RWPE2 (cell line): ENCODE results near the gene CLCNKB.

Source experiments
- ATAC-seq: fragments of 200-7000 bp; cut with Tn5 transposase; 3 replicates; pipeline ENCODE4 v1.9.1; 2021; ENCODE audit warnings: low read depth
- DNase-seq: peaks from one replicate; pipeline ENCODE4 v3.0.0-alpha.2; 2020; ENCODE audit warnings: low spot score
- H3K27ac ChIP-seq: fragments of 450-650 bp; 2 replicates; pipeline ENCODE4 v1.5.1; 2017; ENCODE audit warnings: mild to moderate bottlenecking; ENCODE audit not compliant: poor library complexity, severe bottlenecking
- H3K27me3 ChIP-seq: fragments of 250-450 bp; sonication (Bioruptor Pico); 2 replicates; pipeline ENCODE4 v1.5.1; 2021; ENCODE audit warnings: mild to moderate bottlenecking, moderate library complexity; ENCODE audit not compliant: insufficient read depth, poor library complexity, severe bottlenecking
- H3K36me3 ChIP-seq: fragments of 250-450 bp; sonication (Bioruptor Pico); 2 replicates; pipeline ENCODE4 v1.5.1; 2020; ENCODE audit warnings: low read depth, mild to moderate bottlenecking, moderate library complexity
- H3K4me1 ChIP-seq: fragments of 250-450 bp; sonication (Bioruptor Pico); 2 replicates; pipeline ENCODE4 v1.5.1; 2021; ENCODE audit warnings: mild to moderate bottlenecking, moderate library complexity; ENCODE audit not compliant: insufficient read depth, poor library complexity, severe bottlenecking
- H3K4me3 ChIP-seq: fragments of 250-450 bp; sonication (Bioruptor Pico); 2 replicates; pipeline ENCODE4 v1.5.1; 2021; ENCODE audit warnings: mild to moderate bottlenecking, moderate library complexity; ENCODE audit not compliant: severe bottlenecking
- H3K9me3 ChIP-seq: fragments of 250-450 bp; sonication (Bioruptor Pico); 2 replicates; pipeline ENCODE4 v1.5.1; 2021; ENCODE audit warnings: mild to moderate bottlenecking, moderate library complexity; ENCODE audit not compliant: severe bottlenecking
- CTCF ChIP-seq: fragments of 450-650 bp; IDR thresholded peaks from one replicate; pipeline ENCODE4 v1.5.1; 2017; ENCODE audit warnings: mild to moderate bottlenecking, moderate library complexity; ENCODE audit not compliant: poor library complexity, severe bottlenecking

The CLCNKB gene

GRCh38 chr1:16092097-16092922 is 48.7 kb downstream of the CLCNKB start:
- ATAC-seq (no peak), DNase-seq (no peak)
- Histone ChIP-seq H3K4me3 (no peak overlapping the region), H3K27ac (no peak overlapping the region), H3K4me1 (peaks cover 18% of the 10 kb centered on the region), H3K9me3 (no peaks in the 10 kb centered on the region), H3K27me3 (no peaks in the 10 kb centered on the region), H3K36me3 (no peaks in the 10 kb centered on the region)
- TF ChIP-seq CTCF = no peak

GRCh38 chr1:16092923-16093511 is 49.4 kb downstream of the CLCNKB start:
- Histone ChIP-seq H3K4me3 (no peak overlapping the region), H3K9me3 (no peaks in the 10 kb centered on the region), H3K27ac (no peak overlapping the region), H3K27me3 (no peaks in the 10 kb centered on the region), H3K4me1 (peaks cover 16% of the 10 kb centered on the region), H3K36me3 (no peaks in the 10 kb centered on the region)
- DNase-seq (no peak), ATAC-seq (no peak)
- no peak for TF ChIP-seq CTCF

- peaks cover 10% of the 10 kb centered on the region for H3K4me1 ChIP-seq
- H3K27ac ChIP-seq = no peak overlapping the region
- no peak for TF ChIP-seq CTCF
- ATAC-seq (no peak), DNase-seq (no peak)
- H3K27me3 ChIP-seq = no peaks in the 10 kb centered on the region
- no peaks in the 10 kb centered on the region for H3K36me3 ChIP-seq
- H3K9me3 ChIP-seq = no peaks in the 10 kb centered on the region
- H3K4me3 ChIP-seq = no peak overlapping the region
These were observed 50.0 kb downstream of the CLCNKB start for GRCh38 chr1:16093611-16094010.

- H3K36me3 ChIP-seq = no peaks in the 10 kb centered on the region
- H3K27ac ChIP-seq = no peak overlapping the region
- no peak for TF ChIP-seq CTCF
- ATAC-seq (no peak), DNase-seq (no peak)
- H3K4me1 ChIP-seq = peaks cover 3% of the 10 kb centered on the region
- no peak overlapping the region for H3K4me3 ChIP-seq
- no peaks in the 10 kb centered on the region for H3K9me3 ChIP-seq
- no peaks in the 10 kb centered on the region for H3K27me3 ChIP-seq
These were observed 51.0 kb downstream of the CLCNKB start for GRCh38 chr1:16094453-16095158.
